Measurements from ENCODE around the gene PARD3. TPM values are rescaled to one million over a fixed set of nuclear protein-coding genes. Genes with fewer than 3 reads are reported as not detected.
A peak's percentile ranks its signal among the peaks of the same experiment; 100 is the strongest.

PARD3 gene
- total and polyA plus RNA-seq, 2 donors from 2014 or later, result 21.1 to 47.5 TPM

DNA sequence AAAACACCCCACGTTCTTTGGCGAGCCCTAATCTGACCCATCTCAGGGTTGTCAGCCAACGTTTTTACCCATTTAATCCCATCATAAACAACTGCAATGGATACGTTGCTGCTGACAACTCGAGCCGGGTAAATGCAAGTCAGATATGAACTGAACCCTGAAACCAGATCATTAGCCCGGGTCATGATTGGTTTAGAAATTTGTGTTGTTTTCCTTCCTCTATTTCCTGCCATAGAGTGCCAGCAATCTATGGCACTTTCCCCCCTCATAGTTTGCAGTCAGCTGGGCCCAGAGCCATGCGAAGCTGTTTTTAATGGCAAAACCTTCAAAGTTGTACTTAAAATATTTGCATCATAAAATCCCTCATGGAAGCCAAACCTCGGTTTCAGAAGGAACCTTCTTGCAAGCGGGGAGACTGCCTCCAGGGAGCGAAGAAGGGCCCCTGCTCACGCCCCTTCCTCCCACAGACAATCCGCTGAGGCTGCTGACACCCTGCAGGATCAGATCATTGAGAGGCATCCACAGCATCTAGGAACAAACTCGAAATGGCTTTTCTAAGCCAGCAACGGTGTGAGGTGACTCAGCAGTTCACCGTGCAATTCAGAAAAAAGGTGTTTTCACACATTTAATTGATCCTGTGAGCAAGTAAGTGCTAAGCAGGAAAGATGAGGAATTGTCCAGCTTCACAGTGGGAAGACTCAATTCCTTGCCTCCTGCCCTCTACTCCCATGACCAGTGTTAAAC, 710.1 kb downstream of the PARD3 start:
- Histone ChIP-seq H3K36me3 (ENCODE audit: control insufficient read depth in 2 of 3, insufficient read depth in 3 of 3, low read length in 3 of 3) (no peaks in the 10 kb centered on the region), H3K9ac (ENCODE audit: low read length in 3 of 3) (no peak overlapping the region), H3K4me1 (ENCODE audit: control insufficient read depth in 2 of 3, insufficient read depth in 2 of 3, low read depth in 1 of 3, low read length in 3 of 3) (peaks cover 0 to 3% (median 0%) of the 10 kb centered on the region in 3 donors), H3K27me3 (ENCODE audit: control insufficient read depth, insufficient read depth, low read length) (no peaks in the 10 kb centered on the region), H3K27ac (ENCODE audit: low read depth in 2 of 2, low read length in 2 of 2) (no peak overlapping the region), H3K4me3 (ENCODE audit: low read length in 3 of 3) (no peak overlapping the region), H3K9me3 (ENCODE audit: control insufficient read depth in 2 of 3, insufficient read depth in 1 of 3, low read length in 3 of 3) (no peaks in the 10 kb centered on the region)
- DNase-seq (peak in 2 of 5 donors; percentile 38 to 45), FAIRE-seq (no peak)
- intact Hi-C loops (cut with DNase I), result no loop called here
- TF ChIP-seq, protein P1, sequence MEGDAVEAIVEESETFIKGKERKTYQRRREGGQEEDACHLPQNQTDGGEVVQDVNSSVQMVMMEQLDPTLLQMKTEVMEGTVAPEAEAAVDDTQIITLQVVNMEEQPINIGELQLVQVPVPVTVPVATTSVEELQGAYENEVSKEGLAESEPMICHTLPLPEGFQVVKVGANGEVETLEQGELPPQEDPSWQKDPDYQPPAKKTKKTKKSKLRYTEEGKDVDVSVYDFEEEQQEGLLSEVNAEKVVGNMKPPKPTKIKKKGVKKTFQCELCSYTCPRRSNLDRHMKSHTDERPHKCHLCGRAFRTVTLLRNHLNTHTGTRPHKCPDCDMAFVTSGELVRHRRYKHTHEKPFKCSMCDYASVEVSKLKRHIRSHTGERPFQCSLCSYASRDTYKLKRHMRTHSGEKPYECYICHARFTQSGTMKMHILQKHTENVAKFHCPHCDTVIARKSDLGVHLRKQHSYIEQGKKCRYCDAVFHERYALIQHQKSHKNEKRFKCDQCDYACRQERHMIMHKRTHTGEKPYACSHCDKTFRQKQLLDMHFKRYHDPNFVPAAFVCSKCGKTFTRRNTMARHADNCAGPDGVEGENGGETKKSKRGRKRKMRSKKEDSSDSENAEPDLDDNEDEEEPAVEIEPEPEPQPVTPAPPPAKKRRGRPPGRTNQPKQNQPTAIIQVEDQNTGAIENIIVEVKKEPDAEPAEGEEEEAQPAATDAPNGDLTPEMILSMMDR (IDR thresholded peaks at IDR 0.05; ENCODE audit: borderline replicate concordance, extremely low read depth, insufficient read depth), result no peak

DNA sequence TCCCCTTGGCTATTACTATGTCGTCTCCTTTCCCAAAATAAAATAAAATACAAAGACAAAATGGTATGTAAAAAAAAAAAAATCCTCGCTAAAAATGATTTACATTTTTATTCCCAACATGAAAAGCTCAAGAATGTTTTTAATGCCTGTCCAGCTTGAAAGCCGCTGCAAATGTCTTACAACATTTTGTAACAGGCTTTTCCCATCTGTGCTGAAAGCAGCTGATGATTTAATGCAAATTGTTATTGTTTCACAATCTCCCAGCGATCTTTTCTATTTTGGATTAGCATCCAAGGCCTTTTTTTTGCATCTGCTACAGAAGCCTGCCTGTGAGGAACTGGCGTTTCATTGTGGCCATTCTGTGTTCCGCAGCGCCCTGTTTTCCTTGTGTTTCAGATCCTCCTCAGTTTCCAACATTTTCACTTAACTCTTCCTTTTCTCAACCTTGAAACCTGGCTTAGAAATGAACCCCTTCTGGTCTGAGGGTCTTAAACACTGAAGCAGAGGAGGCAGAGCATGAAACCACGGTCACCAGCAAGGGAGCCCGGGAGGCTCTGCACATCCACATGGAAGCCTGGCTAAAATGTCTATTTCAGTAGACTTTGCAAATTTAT, 712.1 kb downstream of the PARD3 start:
- Histone ChIP-seq H3K9ac (ENCODE audit: low read length in 3 of 3) (no peak overlapping the region), H3K4me1 (ENCODE audit: control insufficient read depth in 2 of 3, insufficient read depth in 2 of 3, low read depth in 1 of 3, low read length in 3 of 3) (peaks cover 0 to 3% (median 0%) of the 10 kb centered on the region in 3 donors), H3K9me3 (ENCODE audit: control insufficient read depth in 2 of 3, insufficient read depth in 1 of 3, low read length in 3 of 3) (peaks cover 0 to 8% (median 0%) of the 10 kb centered on the region in 3 donors), H3K4me3 (ENCODE audit: low read length in 3 of 3) (no peak overlapping the region), H3K36me3 (ENCODE audit: control insufficient read depth in 2 of 3, insufficient read depth in 3 of 3, low read length in 3 of 3) (no peaks in the 10 kb centered on the region), H3K27ac (ENCODE audit: low read depth in 2 of 2, low read length in 2 of 2) (peak overlapping the region in 1 of 2 donors; percentile 50), H3K27me3 (ENCODE audit: control insufficient read depth, insufficient read depth, low read length) (no peaks in the 10 kb centered on the region)
- FAIRE-seq, result peak; percentile 66
- peak in 3 of 5 donors; percentile 10 to 93 (median 79) for DNase-seq
- TF ChIP-seq, protein P1 (IDR thresholded peaks at IDR 0.05; ENCODE audit: borderline replicate concordance, extremely low read depth, insufficient read depth), result no peak
- intact Hi-C loops (cut with DNase I), result no loop called here

DNA sequence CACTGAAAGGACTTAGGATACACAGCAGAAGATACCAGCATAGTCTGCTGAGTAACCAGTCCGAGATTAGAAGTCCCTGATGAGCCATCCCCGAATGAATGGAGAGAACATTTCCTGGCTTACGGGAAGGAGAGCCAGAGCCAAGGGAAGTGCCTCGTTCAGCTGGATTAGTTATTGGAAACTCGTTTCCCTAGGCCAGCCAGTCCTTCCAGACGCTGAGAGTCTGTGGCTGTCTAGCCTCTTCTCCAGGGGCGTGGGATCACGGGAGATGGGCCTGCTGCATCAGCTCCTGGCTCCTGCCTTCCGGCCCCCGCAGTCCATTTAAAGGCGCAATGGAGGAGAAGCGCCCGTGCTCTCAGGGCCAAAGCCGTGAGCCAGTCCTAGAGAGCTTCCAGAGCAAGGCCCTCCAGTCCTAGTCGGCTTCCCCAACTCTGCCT, 712.8 kb downstream of the PARD3 start:
- no peaks in the 10 kb centered on the region for H3K27me3 ChIP-seq (ENCODE audit: control insufficient read depth, insufficient read depth, low read length)
- TF ChIP-seq, protein P1 (IDR thresholded peaks at IDR 0.05; ENCODE audit: borderline replicate concordance, extremely low read depth, insufficient read depth), result no peak
- no peaks in the 10 kb centered on the region for H3K36me3 ChIP-seq (ENCODE audit: control insufficient read depth in 2 of 3, insufficient read depth in 3 of 3, low read length in 3 of 3)
- no peak for FAIRE-seq
- intact Hi-C loops (cut with DNase I), result no loop called here
- no peak overlapping the region for H3K4me3 ChIP-seq (ENCODE audit: low read length in 3 of 3)
- peaks cover 0 to 8% (median 0%) of the 10 kb centered on the region in 3 donors for H3K9me3 ChIP-seq (ENCODE audit: control insufficient read depth in 2 of 3, insufficient read depth in 1 of 3, low read length in 3 of 3)
- H3K4me1 ChIP-seq (ENCODE audit: control insufficient read depth in 2 of 3, insufficient read depth in 2 of 3, low read depth in 1 of 3, low read length in 3 of 3), result peaks cover 0 to 3% (median 0%) of the 10 kb centered on the region in 3 donors
- peak overlapping the region; percentile 77 to 82 for H3K27ac ChIP-seq (ENCODE audit: low read depth in 2 of 2, low read length in 2 of 2)
- peak; percentile 34 to 89 (median 40) for DNase-seq
- H3K9ac ChIP-seq (ENCODE audit: low read length in 3 of 3), result no peak overlapping the region

Data from kidney (tissue), 14 donors.